ENCODE results near the gene LPAR3.
A peak's percentile ranks its signal among the peaks of the same experiment; 100 is the strongest.

Gene LPAR3

GRCh38 chr1:84899969-84900368 is 7.0 kb upstream of the LPAR3 start:
- DNase-seq, result no peak

- peak in 1 of 3 donors; percentile 17 for DNase-seq
Measured at GRCh38 chr1:84896279-84896678, 3.3 kb upstream of the LPAR3 start.

GRCh38 chr1:84890566-84890965 is 2.4 kb downstream of the LPAR3 start:
- DNase-seq, result no peak

GRCh38 chr1:84889437-84889836 is 3.6 kb downstream of the LPAR3 start:
- peak; percentile 73 to 83 (median 80) for DNase-seq

GRCh38 chr1:84888753-84889152 is 4.3 kb downstream of the LPAR3 start:
- peak in 1 of 3 donors; percentile 21 for DNase-seq

- peak; percentile 39 to 51 (median 47) for DNase-seq
Measured at GRCh38 chr1:84887261-84887934, 5.6 kb downstream of the LPAR3 start.

- DNase-seq, result no peak
Measured at GRCh38 chr1:84885469-84885868, 7.5 kb downstream of the LPAR3 start.

GRCh38 chr1:84884671-84885389 is 8.2 kb downstream of the LPAR3 start:
- DNase-seq, result no peak

GRCh38 chr1:84883286-84883685 is 9.7 kb downstream of the LPAR3 start:
- no peak for DNase-seq

GRCh38 chr1:84877592-84877991 is 15.4 kb downstream of the LPAR3 start:
- no peak for DNase-seq

- DNase-seq, result no peak
Measured at GRCh38 chr1:84876353-84876752, 16.7 kb downstream of the LPAR3 start.

- no peak for DNase-seq
Measured at GRCh38 chr1:84873366-84873765, 19.6 kb downstream of the LPAR3 start.

GRCh38 chr1:84872696-84873355 is 20.2 kb downstream of the LPAR3 start:
- DNase-seq, result no peak

GRCh38 chr1:84871181-84871580 is 21.8 kb downstream of the LPAR3 start:
- no peak for DNase-seq

- no peak for DNase-seq
Measured at GRCh38 chr1:84870591-84870990, 22.4 kb downstream of the LPAR3 start.

- no peak for DNase-seq
Measured at GRCh38 chr1:84869720-84870119, 23.3 kb downstream of the LPAR3 start.

- DNase-seq, result no peak
Measured at GRCh38 chr1:84862810-84863251, 30.2 kb downstream of the LPAR3 start.

GRCh38 chr1:84861988-84862644 is 30.9 kb downstream of the LPAR3 start:
- no peak for DNase-seq

- DNase-seq, result peak in 2 of 3 donors; percentile 35 to 36
Measured at GRCh38 chr1:84861516-84861915, 31.5 kb downstream of the LPAR3 start.

GRCh38 chr1:84859866-84860265 is 33.1 kb downstream of the LPAR3 start:
- DNase-seq, result no peak

- no peak for DNase-seq
Measured at GRCh38 chr1:84857906-84858305, 35.1 kb downstream of the LPAR3 start.

- DNase-seq, result no peak
Measured at GRCh38 chr1:84856726-84857270, 36.2 kb downstream of the LPAR3 start.
